Measurements from ENCODE around the gene SS18L1.

- no peak for TF ChIP-seq CTCF (conservative IDR thresholded peaks at IDR 0.05)
- no peak for TF ChIP-seq EZH2 (IDR thresholded peaks at IDR 0.05; ENCODE audit: low read depth)
These were observed 7.8 kb upstream of the SS18L1 start for GRCh38 chr20:62135573-62136266.
